K562 (cell line): ENCODE measurements around the gene EPB41L3. TPM values are rescaled to one million over a fixed set of nuclear protein-coding genes. Genes with fewer than 3 reads are reported as not detected.

Experiments
- ATAC-seq: fragments of 200-7000 bp; cut with Tn5 transposase; 3 replicates; pipeline ENCODE4 v1.9.1; 2020; ENCODE audit warnings: moderate library complexity
- BruUV-seq: library from RNA; stranded (reverse); fragments of 400-500 nt; replicated peaks from 2 replicates; lab custom pipeline; 2021; lab: Mats Ljungman, UMichigan
- CTCF ChIA-PET: fragments of 300-600 bp; formaldehyde crosslinking; extraction: SDS; loops from one replicate; lab custom pipeline; 2021; ENCODE audit warnings: low intra/inter-chr PET ratio; lab: Yijun Ruan, JAX
- POLR2A ChIA-PET: fragments of 300-600, 350-650 bp; sonication (Branson Sonifier 250); formaldehyde crosslinking; extraction: SDS; loops from one replicate; lab custom pipeline; 2021; ENCODE audit warnings: antibody characterized with exemption, inconsistent platforms; lab: Yijun Ruan, JAX
- DNase-seq, 4 experiments: peaks; one replicate each; pipeline versions ENCODE4 v3.0.0 to v3.0.0-alpha.2; 2011 to 2018; ENCODE audit warnings: low spot score in 3 of 4, mixed read lengths in 3 of 4; ENCODE audit errors: extremely low read depth in 1 of 4
- FAIRE-seq: peaks from 2 replicates; lab custom pipeline; 2011; peaks lifted over from hg19 to GRCh38; lab: Jason Lieb, UNC
- H2AFZ ChIP-seq: 2 replicates; pipeline ENCODE4 v1.6.0; 2011; ENCODE audit warnings: low read depth, low read length, control low read depth, inconsistent platforms
- H3K27ac ChIP-seq: fragments of 200-600 bp; 3 replicates; pipeline ENCODE4 v1.8.0; 2011; ENCODE audit warnings: low read depth, mild to moderate bottlenecking, control low read depth, inconsistent platforms, low read length, moderate library complexity, mixed read lengths; ENCODE audit errors: extremely low read depth
- H3K27me3 ChIP-seq, 2 experiments: fragments of 300-600 bp in 1 of 2; 2 replicates in 1 of 2; 3 replicates in 1 of 2; pipeline versions ENCODE4 v1.6.0 to v1.8.0; 2011; ENCODE audit warnings: inconsistent platforms in 2 of 2, low read length in 2 of 2, mild to moderate bottlenecking in 1 of 2, mixed read lengths in 1 of 2, moderate library complexity in 1 of 2; ENCODE audit not compliant: control insufficient read depth in 2 of 2, insufficient read depth in 2 of 2
- H3K36me3 ChIP-seq: fragments of 300-600 bp; 3 replicates; pipeline ENCODE4 v1.8.0; 2011; ENCODE audit warnings: mild to moderate bottlenecking, low read length, inconsistent platforms; ENCODE audit not compliant: control insufficient read depth, insufficient read depth
- H3K4me1 ChIP-seq, 2 experiments: fragments of 200-600 bp in 1 of 2; replicated peaks in 1 of 2; 2 replicates in 1 of 2; 3 replicates in 1 of 2; pipeline versions ENCODE4 v1.5.1 to v1.8.0; 2011; ENCODE audit warnings: inconsistent platforms in 2 of 2, low read length in 2 of 2, mild to moderate bottlenecking in 1 of 2, mixed read lengths in 1 of 2, moderate library complexity in 1 of 2; ENCODE audit not compliant: control insufficient read depth in 2 of 2, insufficient read depth in 2 of 2
- H3K4me2 ChIP-seq: 2 replicates; pipeline ENCODE4 v1.6.1; 2011; ENCODE audit warnings: low read length, control low read depth, inconsistent platforms, mixed read lengths; ENCODE audit not compliant: insufficient read depth
- H3K4me3 ChIP-seq: fragments of 200-600 bp; sonication (generic), shearing (Covaris generic); 2 replicates; pipeline ENCODE4 v1.5.1; 2016; ENCODE audit warnings: control low read depth, inconsistent platforms
- H3K79me2 ChIP-seq: fragments of 200-600 bp; 3 replicates; pipeline ENCODE4 v1.8.0; 2011; ENCODE audit warnings: low read length, inconsistent platforms; ENCODE audit not compliant: control insufficient read depth, insufficient read depth
- H3K9ac ChIP-seq, 2 experiments: 2 replicates each; pipeline versions ENCODE4 v1.6.0 to v1.6.1; 2011; ENCODE audit warnings: low read depth in 2 of 2, low read length in 2 of 2, control low read depth in 1 of 2, inconsistent platforms in 1 of 2, mild to moderate bottlenecking in 1 of 2, mixed read lengths in 1 of 2; ENCODE audit not compliant: insufficient read depth in 1 of 2
- H3K9me1 ChIP-seq: one replicate; pipeline ENCODE4 v1.6.0; 2011; ENCODE audit warnings: inconsistent platforms, mild to moderate bottlenecking, low read length, moderate library complexity; ENCODE audit not compliant: control insufficient read depth, insufficient read depth
- H3K9me3 ChIP-seq: replicated peaks from 2 replicates; pipeline ENCODE4 v1.5.1; 2011; ENCODE audit warnings: low read depth, low read length, inconsistent platforms; ENCODE audit not compliant: control insufficient read depth, insufficient read depth
- H4K20me1 ChIP-seq: replicated peaks from 2 replicates; pipeline ENCODE4 v1.6.1; 2011; ENCODE audit warnings: low read length, inconsistent platforms, mixed read lengths; ENCODE audit not compliant: control insufficient read depth, insufficient read depth
- L3MBTL2 ChIP-seq: fragments of 450-650 bp; IDR thresholded peaks from 2 replicates; pipeline ENCODE4 v1.6.1; 2016; ENCODE audit warnings: mild to moderate bottlenecking, moderate library complexity
- PRPF4 ChIP-seq: fragments of 200-400 bp; formaldehyde crosslinking; IDR thresholded peaks from one replicate; pipeline ENCODE4 v1.6.1; 2017; ENCODE audit warnings: low read length, low read depth, mild to moderate bottlenecking; ENCODE audit not compliant: insufficient read depth, poor library complexity, severe bottlenecking
- ZKSCAN1 ChIP-seq: fragments of 150-350 bp; IDR thresholded peaks from 2 replicates; pipeline ENCODE4 v1.6.1; 2016; ENCODE audit warnings: low read depth, low read length
- ZNF717 ChIP-seq: fragments of 250-450 bp; sonication (Bioruptor Pico); IDR thresholded peaks from 2 replicates; pipeline ENCODE4 v1.5.0; 2021
- WGBS: fragments of 100-300 bp; shearing (Covaris generic); methylation state at CpG from one replicate; pipeline ENCODE4 v1.1.6; 2016; ENCODE audit warnings: low coverage, mixed read lengths; ENCODE audit not compliant: insufficient coverage; ENCODE audit errors: missing lambda C conversion rate; 5-methylcytosine and 5-hydroxymethylcytosine counted together
- in situ Hi-C: fragments of 300-500 bp; cut with MboI; formaldehyde crosslinking; loops from 4 replicates; pipeline ENCODE4 v1.15.0; 2018; ENCODE audit warnings: inconsistent platforms, mixed read lengths
- intact Hi-C: fragments of 100-400 bp; cut with micrococcal nuclease; formaldehyde crosslinking; loops from 2 replicates; pipeline ENCODE4 v1.14.2; 2022
- polyA plus RNA-seq, 8 experiments: library from polyadenylated mRNA; depleted of rRNA in 4 of 8; stranded (reverse) in 5 of 8; unstranded in 3 of 8; fragments of >200 nt; fragmentation: Nextera tagmentation in 2 of 8; fragmentation: Illumina TruSeq in 1 of 8; extraction: Ambion mirVana in 2 of 8; extraction: Trizol in 1 of 8; gene quantifications; 2 replicates each; pipeline versions ENCODE4 v1.2.1 to v1.2.3, GENCODE V29; 2011 to 2014; ENCODE audit warnings: inconsistent platforms in 1 of 8, missing spikeins in 1 of 8
- total RNA-seq, 7 experiments: library from RNA; depleted of rRNA in 6 of 7; stranded (reverse); fragments of >200 nt in 6 of 7; fragmentation: Illumina TruSeq in 2 of 7; extraction: Trizol in 2 of 7; gene quantifications; 2 replicates each; pipeline versions ENCODE4 v1.2.1 to v1.2.3, GENCODE V29; 2011 to 2021; ENCODE audit warnings: low replicate concordance in 1 of 7
- TF ChIP-seq, protein P1 (sequence below): fragments of 450-650 bp; formaldehyde crosslinking; IDR thresholded peaks from 2 replicates; pipeline ENCODE4 v1.4.0; 2022; ENCODE audit warnings: missing genetic modification characterization

EPB41L3 gene
- total and polyA plus RNA-seq, 9 of the 15 experiments (the other 6 are each of a cell fraction or from before 2014, with no cell fraction given), result 0.44 to 0.49 TPM; not detected in 7

DNA sequence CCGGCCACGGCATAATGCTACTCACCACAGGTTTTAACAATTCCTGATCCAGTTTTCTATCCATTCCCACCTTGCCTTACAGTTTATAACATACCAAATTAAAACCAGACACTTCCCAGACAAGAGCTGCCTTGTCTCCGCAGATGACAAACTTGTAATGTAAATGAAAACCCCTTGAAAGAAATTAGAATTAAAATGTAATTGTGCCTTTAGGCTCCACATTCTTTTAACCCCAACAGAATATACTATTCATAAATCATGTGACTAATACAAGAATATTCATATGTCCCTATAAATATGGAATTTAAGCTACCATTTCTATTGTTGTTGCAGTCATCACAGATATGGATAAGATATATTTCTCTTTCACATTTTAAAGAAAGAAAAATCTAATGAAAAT is 178.4 kb downstream of the EPB41L3 start:
- TF ChIP-seq PRPF4 (no peak), ZNF717 (CRISPR knock-in tag) (no peak), L3MBTL2 (no peak), ZKSCAN1 (no peak)
- TF ChIP-seq, protein P1, sequence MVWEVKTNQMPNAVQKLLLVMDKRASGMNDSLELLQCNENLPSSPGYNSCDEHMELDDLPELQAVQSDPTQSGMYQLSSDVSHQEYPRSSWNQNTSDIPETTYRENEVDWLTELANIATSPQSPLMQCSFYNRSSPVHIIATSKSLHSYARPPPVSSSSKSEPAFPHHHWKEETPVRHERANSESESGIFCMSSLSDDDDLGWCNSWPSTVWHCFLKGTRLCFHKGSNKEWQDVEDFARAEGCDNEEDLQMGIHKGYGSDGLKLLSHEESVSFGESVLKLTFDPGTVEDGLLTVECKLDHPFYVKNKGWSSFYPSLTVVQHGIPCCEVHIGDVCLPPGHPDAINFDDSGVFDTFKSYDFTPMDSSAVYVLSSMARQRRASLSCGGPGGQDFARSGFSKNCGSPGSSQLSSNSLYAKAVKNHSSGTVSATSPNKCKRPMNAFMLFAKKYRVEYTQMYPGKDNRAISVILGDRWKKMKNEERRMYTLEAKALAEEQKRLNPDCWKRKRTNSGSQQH, result no peak
- TF ChIP-seq, all 486 proteins: peak for 0
- ChIA-PET CTCF (no interaction called here), POLR2A (interaction anchor here (0.5 kb wide), 1 partner anchor 80 kb away, joined by 3 read pairs; no protein-coding TSS in a partner anchor)
- Histone ChIP-seq H3K4me1 (no peaks in the 10 kb centered on the region), H3K27me3 (no peaks in the 10 kb centered on the region), H3K4me3 (no peak overlapping the region), H4K20me1 (no peaks in the 10 kb centered on the region), H2AFZ (no peak overlapping the region), H3K9me3 (no peaks in the 10 kb centered on the region), H3K4me2 (no peak overlapping the region), H3K79me2 (no peaks in the 10 kb centered on the region), H3K9me1 (no peaks in the 10 kb centered on the region), H3K36me3 (no peaks in the 10 kb centered on the region), H3K27ac (no peak overlapping the region), H3K9ac (no peak overlapping the region)
- DNase-seq (no peak), FAIRE-seq (no peak), ATAC-seq (no peak)
- no TSS peak for BruUV-seq
- 0% methylated on average over 3 of the region's 3 CpGs for WGBS
- intact Hi-C loops, result no loop called here
- in situ Hi-C loops, result no loop called here
